ENCODE results near the gene TNS3.

DNA sequence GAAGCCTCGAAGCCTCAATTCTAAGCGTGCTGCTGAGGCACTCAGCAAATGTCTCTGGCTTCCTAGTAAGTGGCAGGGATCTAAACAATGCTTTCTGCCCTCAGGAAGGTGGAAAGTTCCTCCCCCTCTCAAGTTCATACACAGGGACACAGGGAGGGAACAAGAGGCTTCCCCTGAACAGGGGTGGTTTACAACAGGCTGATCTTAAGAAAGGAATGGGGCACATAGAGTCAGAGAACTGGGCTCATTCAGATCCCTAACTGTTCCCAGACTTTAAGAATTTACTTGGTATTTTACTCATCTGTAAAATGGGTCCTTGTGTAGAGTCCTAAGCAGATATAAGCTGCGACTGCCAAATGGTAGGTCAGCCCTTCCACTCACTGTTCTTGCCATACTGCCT lies 2.5 kb downstream of the TNS3 start:
- TF ChIP-seq, protein P1, sequence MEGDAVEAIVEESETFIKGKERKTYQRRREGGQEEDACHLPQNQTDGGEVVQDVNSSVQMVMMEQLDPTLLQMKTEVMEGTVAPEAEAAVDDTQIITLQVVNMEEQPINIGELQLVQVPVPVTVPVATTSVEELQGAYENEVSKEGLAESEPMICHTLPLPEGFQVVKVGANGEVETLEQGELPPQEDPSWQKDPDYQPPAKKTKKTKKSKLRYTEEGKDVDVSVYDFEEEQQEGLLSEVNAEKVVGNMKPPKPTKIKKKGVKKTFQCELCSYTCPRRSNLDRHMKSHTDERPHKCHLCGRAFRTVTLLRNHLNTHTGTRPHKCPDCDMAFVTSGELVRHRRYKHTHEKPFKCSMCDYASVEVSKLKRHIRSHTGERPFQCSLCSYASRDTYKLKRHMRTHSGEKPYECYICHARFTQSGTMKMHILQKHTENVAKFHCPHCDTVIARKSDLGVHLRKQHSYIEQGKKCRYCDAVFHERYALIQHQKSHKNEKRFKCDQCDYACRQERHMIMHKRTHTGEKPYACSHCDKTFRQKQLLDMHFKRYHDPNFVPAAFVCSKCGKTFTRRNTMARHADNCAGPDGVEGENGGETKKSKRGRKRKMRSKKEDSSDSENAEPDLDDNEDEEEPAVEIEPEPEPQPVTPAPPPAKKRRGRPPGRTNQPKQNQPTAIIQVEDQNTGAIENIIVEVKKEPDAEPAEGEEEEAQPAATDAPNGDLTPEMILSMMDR (IDR thresholded peaks at IDR 0.05 in 2 of 3, conservative IDR thresholded peaks at IDR 0.05 in 1 of 3; ENCODE audit: insufficient read depth in 2 of 3, low read depth in 1 of 3, low read length in 3 of 3) = no peak
- no peak for TF ChIP-seq PRPF4 (IDR thresholded peaks at IDR 0.05; ENCODE audit: insufficient read depth, low read depth, low read length, poor library complexity, severe bottlenecking)
- TF ChIP-seq, protein P2, sequence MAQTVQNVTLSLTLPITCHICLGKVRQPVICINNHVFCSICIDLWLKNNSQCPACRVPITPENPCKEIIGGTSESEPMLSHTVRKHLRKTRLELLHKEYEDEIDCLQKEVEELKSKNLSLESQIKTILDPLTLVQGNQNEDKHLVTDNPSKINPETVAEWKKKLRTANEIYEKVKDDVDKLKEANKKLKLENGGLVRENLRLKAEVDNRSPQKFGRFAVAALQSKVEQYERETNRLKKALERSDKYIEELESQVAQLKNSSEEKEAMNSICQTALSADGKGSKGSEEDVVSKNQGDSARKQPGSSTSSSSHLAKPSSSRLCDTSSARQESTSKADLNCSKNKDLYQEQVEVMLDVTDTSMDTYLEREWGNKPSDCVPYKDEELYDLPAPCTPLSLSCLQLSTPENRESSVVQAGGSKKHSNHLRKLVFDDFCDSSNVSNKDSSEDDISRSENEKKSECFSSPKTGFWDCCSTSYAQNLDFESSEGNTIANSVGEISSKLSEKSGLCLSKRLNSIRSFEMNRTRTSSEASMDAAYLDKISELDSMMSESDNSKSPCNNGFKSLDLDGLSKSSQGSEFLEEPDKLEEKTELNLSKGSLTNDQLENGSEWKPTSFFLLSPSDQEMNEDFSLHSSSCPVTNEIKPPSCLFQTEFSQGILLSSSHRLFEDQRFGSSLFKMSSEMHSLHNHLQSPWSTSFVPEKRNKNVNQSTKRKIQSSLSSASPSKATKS (CRISPR knock-in tag; IDR thresholded peaks at IDR 0.05) = no peak
- TF ChIP-seq MXI1 (IDR thresholded peaks at IDR 0.05; ENCODE audit: low read depth, low read length) = no peak
- TF ChIP-seq FOXA1 (IDR thresholded peaks at IDR 0.05; ENCODE audit: borderline replicate concordance) = no peak
- TF ChIP-seq ZNF785 (CRISPR knock-in tag; IDR thresholded peaks at IDR 0.05) = no peak
- no peak for TF ChIP-seq EP300 (IDR thresholded peaks at IDR 0.05; ENCODE audit: low read length)
